Endothelial cell of umbilical vein (primary cell): ENCODE measurements around the gene JARID2. TPM values are rescaled to one million over a fixed set of nuclear protein-coding genes. Genes with fewer than 3 reads are reported as not detected.

Source experiments
- BruUV-seq: library from RNA; stranded (reverse); fragments of 400-500 nt; replicated peaks from 2 replicates; lab custom pipeline; 2021; lab: Mats Ljungman, UMichigan
- CTCF ChIA-PET: fragments of 300-600, 350-600 bp; sonication (Branson Sonifier 250); formaldehyde crosslinking; loops from one replicate; lab custom pipeline; 2021; ENCODE audit warnings: antibody characterized with exemption, inconsistent platforms; lab: Charles Lee
- POLR2A ChIA-PET: fragments of 300-600, 350-600 bp; sonication (Branson Sonifier 250); formaldehyde crosslinking; loops from one replicate; lab custom pipeline; 2021; ENCODE audit warnings: antibody characterized with exemption, inconsistent platforms; lab: Charles Lee
- DNase-seq: peaks from one replicate; pipeline ENCODE4 v3.0.0-alpha.2; 2011; ENCODE audit warnings: low read depth, low spot score
- FAIRE-seq: peaks from 2 replicates; lab custom pipeline; 2011; peaks lifted over from hg19 to GRCh38; lab: Jason Lieb, UNC
- H2AFZ ChIP-seq: 2 replicates; pipeline ENCODE4 v1.6.0; 2012; ENCODE audit warnings: low read depth, low read length, control low read depth, inconsistent platforms
- H3K27ac ChIP-seq: 2 replicates; pipeline ENCODE4 v1.5.1; 2011; ENCODE audit warnings: low read depth, mild to moderate bottlenecking, control low read depth, low read length, moderate library complexity; ENCODE audit not compliant: insufficient read depth
- H3K27me3 ChIP-seq, 2 experiments: 2 replicates each; pipeline versions ENCODE4 v1.6.0 to v1.6.1; 2011; ENCODE audit warnings: low read length in 2 of 2, mixed read lengths in 1 of 2; ENCODE audit not compliant: control insufficient read depth in 2 of 2, insufficient read depth in 2 of 2
- H3K36me3 ChIP-seq, 2 experiments: 2 replicates in 1 of 2; 3 replicates in 1 of 2; pipeline ENCODE4 v1.5.1; 2011; ENCODE audit warnings: low read length in 2 of 2, mild to moderate bottlenecking in 1 of 2, moderate library complexity in 1 of 2; ENCODE audit not compliant: control insufficient read depth in 2 of 2, insufficient read depth in 2 of 2; ENCODE audit errors: extremely low read depth in 1 of 2
- H3K4me1 ChIP-seq: 3 replicates; pipeline ENCODE4 v1.5.1; 2011; ENCODE audit warnings: mild to moderate bottlenecking, low read length; ENCODE audit not compliant: control insufficient read depth, insufficient read depth; ENCODE audit errors: extremely low read depth
- H3K4me2 ChIP-seq: 2 replicates; pipeline ENCODE4 v1.6.1; 2011; ENCODE audit warnings: low read length, control low read depth, mixed read lengths; ENCODE audit not compliant: insufficient read depth
- H3K4me3 ChIP-seq, 3 experiments: fragments of 200-600 bp in 1 of 3; sonication (generic), shearing (Covaris generic) in 1 of 3; replicated peaks in 1 of 3; 2 replicates each; pipeline ENCODE4 v1.5.1; 2011 to 2016; ENCODE audit warnings: control low read depth in 3 of 3, low read length in 3 of 3, mild to moderate bottlenecking in 2 of 3, inconsistent platforms in 1 of 3, low read depth in 1 of 3, moderate library complexity in 1 of 3; ENCODE audit not compliant: insufficient read depth in 1 of 3
- H3K79me2 ChIP-seq: 2 replicates; pipeline ENCODE4 v1.6.0; 2012; ENCODE audit warnings: low read length, inconsistent platforms; ENCODE audit not compliant: control insufficient read depth, insufficient read depth
- H3K9ac ChIP-seq: replicated peaks from 2 replicates; pipeline ENCODE3; 2011; ENCODE audit warnings: low read length, control low read depth; ENCODE audit not compliant: insufficient read depth; ENCODE audit errors: extremely low read depth
- H3K9me1 ChIP-seq: replicated peaks from 3 replicates; pipeline ENCODE4 v1.6.0; 2011; ENCODE audit warnings: mild to moderate bottlenecking, low read length; ENCODE audit not compliant: control insufficient read depth, insufficient read depth; ENCODE audit errors: extremely low read depth
- H3K9me3 ChIP-seq: replicated peaks from 2 replicates; pipeline ENCODE4 v1.5.1; 2012; ENCODE audit warnings: low read length, inconsistent platforms; ENCODE audit not compliant: control insufficient read depth, insufficient read depth
- H4K20me1 ChIP-seq: replicated peaks from 2 replicates; pipeline ENCODE3; 2011; ENCODE audit warnings: mild to moderate bottlenecking, low read length; ENCODE audit not compliant: control insufficient read depth, insufficient read depth; ENCODE audit errors: extremely low read depth
- CTCF ChIP-seq, 2 donors: IDR thresholded peaks; 1 replicate in 1 of 2; 2 replicates in 1 of 2; pipeline ENCODE4 v1.5.1; 2011; ENCODE audit warnings: low read length in 2 of 2, mild to moderate bottlenecking in 2 of 2, moderate library complexity in 2 of 2, control low read depth in 1 of 2, inconsistent platforms in 1 of 2, low read depth in 1 of 2; ENCODE audit not compliant: insufficient read depth in 1 of 2; ENCODE audit errors: extremely low read depth in 1 of 2
- EZH2 ChIP-seq: IDR thresholded peaks from 2 replicates; pipeline ENCODE4 v1.6.1; 2012; ENCODE audit warnings: borderline replicate concordance, low read depth, mild to moderate bottlenecking, moderate library complexity, low read length, inconsistent platforms; ENCODE audit not compliant: severe bottlenecking
- FOS ChIP-seq: IDR thresholded peaks from 2 replicates; pipeline ENCODE4 v1.6.1; 2011; ENCODE audit warnings: mild to moderate bottlenecking, low read length, moderate library complexity, borderline replicate concordance; ENCODE audit not compliant: insufficient read depth
- GATA2 ChIP-seq: IDR thresholded peaks from 2 replicates; pipeline ENCODE4 v1.7.0; 2011; ENCODE audit warnings: low read depth, mild to moderate bottlenecking, moderate library complexity, mixed read lengths, low read length; ENCODE audit not compliant: insufficient read length, insufficient read depth
- JUN ChIP-seq: IDR thresholded peaks from 2 replicates; pipeline ENCODE4 v1.6.1; 2011; ENCODE audit warnings: borderline replicate concordance, low read depth; ENCODE audit not compliant: insufficient read length, insufficient read depth
- MAX ChIP-seq: IDR thresholded peaks from 2 replicates; pipeline ENCODE4 v1.6.1; 2011; ENCODE audit not compliant: insufficient read depth, insufficient read length
- MYC ChIP-seq: IDR thresholded peaks from one replicate; pipeline ENCODE4 v1.6.1; 2011; ENCODE audit warnings: mild to moderate bottlenecking, low read depth, low read length
- POLR2A ChIP-seq: IDR thresholded peaks from 2 replicates; pipeline ENCODE4 v1.6.1; 2012; ENCODE audit warnings: low read depth, mild to moderate bottlenecking, control low read depth, low read length
- POLR2AphosphoS5 ChIP-seq: IDR thresholded peaks from 2 replicates; pipeline ENCODE4 v1.6.1; 2012; ENCODE audit warnings: low read depth, mild to moderate bottlenecking, control low read depth, low read length, moderate library complexity; ENCODE audit not compliant: insufficient read depth
- dilution Hi-C: fragments of 300-500 bp; cut with MboI; formaldehyde crosslinking; loops from one replicate; pipeline ENCODE4 v1.15.0; 2019; ENCODE audit warnings: low sequenced_read_pairs; ENCODE audit not compliant: extremely low pct_ligation_motif_present
- intact Hi-C: fragments of 100-400 bp; cut with micrococcal nuclease; formaldehyde crosslinking; loops from one replicate; pipeline ENCODE4 v1.10.0; 2022
- polyA plus RNA-seq, 4 experiments: library from polyadenylated mRNA; depleted of rRNA in 3 of 4; stranded (reverse) in 3 of 4; unstranded in 1 of 4; fragments of >200 nt; gene quantifications; 2 replicates each; pipeline versions ENCODE4 v1.2.1 to v1.2.3, GENCODE V29; 2011 to 2012; ENCODE audit warnings: missing spikeins in 1 of 4
- total RNA-seq: library from RNA; stranded (reverse); gene quantifications from 2 replicates; pipeline ENCODE4 v1.2.3, GENCODE V29; 2021

JARID2 gene
- total and polyA plus RNA-seq, 2 donors (not counting 3 experiments of a cell fraction or from before 2014, with no cell fraction given) = 2.9 to 10.6 TPM

GRCh38 chr6:15512721-15513120 is 266.9 kb downstream of the JARID2 start:
- peaks cover 0 to 7% of the 10 kb centered on the region in 2 experiments for H3K36me3 ChIP-seq
- no peak for DNase-seq
- intact Hi-C loops = no loop called here

GRCh38 chr6:15513131-15513771 is 267.4 kb downstream of the JARID2 start:
- Histone ChIP-seq H4K20me1 (no peaks in the 10 kb centered on the region), H3K9me1 (no peaks in the 10 kb centered on the region), H2AFZ (no peak overlapping the region), H3K27ac (no peak overlapping the region), H3K79me2 (no peaks in the 10 kb centered on the region), H3K27me3 (no peaks in the 10 kb centered on the region), H3K36me3 (peaks cover 0 to 7% of the 10 kb centered on the region in 2 experiments), H3K4me3 (no peak overlapping the region), H3K9ac (no peak overlapping the region), H3K4me2 (no peak overlapping the region), H3K9me3 (no peaks in the 10 kb centered on the region), H3K4me1 (no peaks in the 10 kb centered on the region)
- TF ChIP-seq JUN (no peak), POLR2AphosphoS5 (no peak), MYC (no peak), FOS (no peak), GATA2 (no peak), MAX (no peak), EZH2 (no peak), CTCF (IDR thresholded peaks at IDR 0.05; ENCODE audit: extremely low read depth in 1 of 2, insufficient read depth in 1 of 2, low read depth in 1 of 2, low read length in 2 of 2) (no peak), POLR2A (no peak)
- ChIA-PET POLR2A (no interaction called here), CTCF (interaction anchor here (0.9 kb wide), 1 partner anchor 110 kb away, joined by 3 read pairs; no protein-coding TSS in a partner anchor)
- no TSS peak for BruUV-seq
- FAIRE-seq (no peak), DNase-seq (no peak)
- intact Hi-C loops = no loop called here
- dilution Hi-C loops = no loop called here

More at GRCh38 chr6:15512721-15513120, 266.9 kb downstream of the JARID2 start:
- FAIRE-seq = no peak
- BruUV-seq = no TSS peak
- ChIA-PET POLR2A (no interaction called here), CTCF (interaction anchor here (0.9 kb wide), 1 partner anchor 110 kb away, joined by 3 read pairs; no protein-coding TSS in a partner anchor)
- Histone ChIP-seq H4K20me1 (no peaks in the 10 kb centered on the region), H3K9ac (no peak overlapping the region), H3K4me2 (no peak overlapping the region), H3K27me3 (no peaks in the 10 kb centered on the region), H3K9me1 (no peaks in the 10 kb centered on the region), H3K4me3 (no peak overlapping the region), H3K4me1 (no peaks in the 10 kb centered on the region), H2AFZ (no peak overlapping the region), H3K79me2 (no peaks in the 10 kb centered on the region), H3K9me3 (no peaks in the 10 kb centered on the region), H3K27ac (no peak overlapping the region)
- dilution Hi-C loops = no loop called here
- TF ChIP-seq MAX = no peak
